COLO829 (cell line): Measurements from ENCODE around the gene AGAP1.
A peak's percentile ranks its signal among the peaks of the same experiment; 100 is the strongest.

Source experiments
- DNase-seq: peaks from one replicate; pipeline ENCODE4 v3.0.0; 2012; ENCODE audit warnings: low spot score

Gene AGAP1

GRCh38 chr2:236171181-236171679 lies 677.4 kb downstream of the AGAP1 start:
- DNase-seq: no peak

GRCh38 chr2:236171680-236172254 lies 677.9 kb downstream of the AGAP1 start:
- peak; percentile 42 for DNase-seq

GRCh38 chr2:236172255-236173035 lies 678.6 kb downstream of the AGAP1 start:
- no peak for DNase-seq

GRCh38 chr2:236173036-236173728 lies 679.3 kb downstream of the AGAP1 start:
- no peak for DNase-seq

GRCh38 chr2:236173729-236174607 lies 680.1 kb downstream of the AGAP1 start:
- no peak for DNase-seq

- DNase-seq: no peak
Measured at GRCh38 chr2:236175548-236176150, 681.8 kb downstream of the AGAP1 start.

- no peak for DNase-seq
Measured at GRCh38 chr2:236176417-236176816, 682.6 kb downstream of the AGAP1 start.

GRCh38 chr2:236176951-236177350 lies 683.1 kb downstream of the AGAP1 start:
- no peak for DNase-seq

- no peak for DNase-seq
Measured at GRCh38 chr2:236177604-236177966, 683.7 kb downstream of the AGAP1 start.

GRCh38 chr2:236177967-236178889 lies 684.4 kb downstream of the AGAP1 start:
- DNase-seq: peak; percentile 41

- no peak for DNase-seq
Measured at GRCh38 chr2:236178890-236179235, 685.0 kb downstream of the AGAP1 start.

GRCh38 chr2:236179236-236180075 lies 685.6 kb downstream of the AGAP1 start:
- no peak for DNase-seq

- DNase-seq: no peak
Measured at GRCh38 chr2:236180076-236180816, 686.4 kb downstream of the AGAP1 start.

GRCh38 chr2:236180831-236181453 lies 687.1 kb downstream of the AGAP1 start:
- peak; percentile 75 for DNase-seq
